Measurements from ENCODE around the gene ANO10.
"Not testable (repeated sequence)": the region's sequence is repeated elsewhere in the genome, so short reads cannot be mapped to it uniquely, and the experiment has no call there.

The ANO10 gene

DNA sequence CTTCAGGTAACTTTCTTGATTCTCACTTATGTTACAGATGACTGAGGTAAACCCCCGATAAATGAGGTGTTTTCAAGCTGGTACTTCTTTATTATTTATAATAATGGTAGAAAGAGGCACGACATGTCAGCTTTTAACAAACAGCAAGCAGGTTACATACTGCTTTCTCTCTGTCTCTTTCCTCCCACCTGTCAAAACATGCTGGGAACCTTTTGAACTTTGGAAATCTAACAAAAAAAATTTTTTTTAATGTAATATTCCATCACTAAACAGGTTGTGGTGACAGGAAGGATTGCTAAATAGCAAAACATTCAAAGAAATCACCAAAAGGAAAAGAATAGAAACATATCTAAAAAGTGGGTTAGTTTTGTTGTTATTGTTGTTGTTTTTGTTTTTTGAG lies 48.2 kb downstream of the ANO10 start:
- no peak for DNase-seq

DNA sequence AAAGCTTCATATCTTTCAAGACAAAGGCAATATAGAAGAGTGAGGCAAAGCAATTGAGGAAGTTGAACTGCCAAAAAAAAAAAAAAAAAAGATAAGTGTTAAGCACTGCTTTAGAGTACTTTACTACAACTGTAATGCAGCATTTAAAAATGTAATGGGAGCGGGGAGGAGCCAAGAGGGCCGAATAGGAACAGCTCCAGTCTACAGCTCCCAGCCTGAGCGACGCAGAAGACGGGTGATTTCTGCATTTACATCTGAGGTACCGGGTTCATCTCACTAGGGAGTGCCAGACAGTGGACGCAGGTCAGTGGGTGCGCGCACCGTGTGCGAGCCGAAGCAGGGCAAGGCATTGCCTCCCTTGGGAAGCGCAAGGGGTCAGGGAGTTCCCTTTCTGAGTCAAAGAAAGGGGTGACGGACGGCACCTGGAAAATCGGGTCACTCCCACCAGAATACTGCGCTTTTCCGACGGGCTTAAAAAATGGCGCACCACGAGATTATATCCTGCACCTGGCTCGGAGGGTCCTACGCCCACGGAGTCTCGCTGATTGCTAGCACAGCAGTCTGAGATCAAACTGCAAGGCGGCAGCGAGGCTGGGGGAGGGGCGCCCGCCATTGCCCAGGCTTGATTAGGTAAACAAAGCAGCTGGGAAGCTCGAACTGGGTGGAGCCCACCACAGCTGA lies 56.0 kb downstream of the ANO10 start:
- DNase-seq = not testable (repeated sequence)

DNA sequence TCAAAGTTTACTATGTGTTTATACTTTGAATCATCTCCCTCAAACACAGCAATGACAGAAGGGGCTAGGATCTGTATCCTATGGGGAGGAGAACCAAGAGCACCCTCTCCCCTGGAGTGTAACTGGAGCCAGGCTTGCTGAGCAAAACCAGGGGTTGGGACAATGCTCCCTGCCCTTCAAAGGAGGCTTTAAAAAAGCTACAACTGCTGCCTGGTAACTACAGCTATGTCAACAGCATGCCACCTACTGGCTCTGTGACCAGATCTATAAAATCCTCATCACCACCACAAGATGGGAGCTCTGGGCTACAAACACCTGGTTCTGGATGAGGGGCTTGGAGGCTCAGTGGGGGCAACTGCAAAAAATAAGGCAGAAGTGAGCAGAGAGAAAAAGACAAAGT lies 61.9 kb downstream of the ANO10 start:
- DNase-seq = no peak

DNA sequence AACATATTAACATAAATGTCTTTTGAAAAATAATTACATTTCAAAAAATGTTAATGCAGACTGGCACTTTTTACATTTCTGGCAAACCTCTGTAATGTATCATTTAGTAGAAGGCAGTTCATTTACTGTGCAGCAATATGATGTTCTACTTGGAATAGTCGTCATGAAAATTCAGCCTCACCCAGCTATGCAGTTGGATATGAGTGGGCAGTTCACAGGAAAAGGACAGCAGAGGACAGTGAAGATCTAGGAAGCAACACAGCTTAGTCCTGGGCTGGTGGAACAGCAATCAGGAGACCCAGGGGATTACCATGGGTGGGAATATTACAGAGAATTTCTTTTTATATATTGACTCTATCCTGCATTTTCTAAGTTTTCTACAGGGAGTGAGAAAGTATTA lies 63.6 kb downstream of the ANO10 start:
- no peak for DNase-seq

GRCh38 chr3:43549626-43550290 lies 72.1 kb downstream of the ANO10 start:
- DNase-seq = no peak

GRCh38 chr3:43544277-43544676 lies 77.5 kb downstream of the ANO10 start:
- not testable (repeated sequence) for DNase-seq

- DNase-seq = no peak
Observed at GRCh38 chr3:43542328-43543043, 79.3 kb downstream of the ANO10 start.

DNA sequence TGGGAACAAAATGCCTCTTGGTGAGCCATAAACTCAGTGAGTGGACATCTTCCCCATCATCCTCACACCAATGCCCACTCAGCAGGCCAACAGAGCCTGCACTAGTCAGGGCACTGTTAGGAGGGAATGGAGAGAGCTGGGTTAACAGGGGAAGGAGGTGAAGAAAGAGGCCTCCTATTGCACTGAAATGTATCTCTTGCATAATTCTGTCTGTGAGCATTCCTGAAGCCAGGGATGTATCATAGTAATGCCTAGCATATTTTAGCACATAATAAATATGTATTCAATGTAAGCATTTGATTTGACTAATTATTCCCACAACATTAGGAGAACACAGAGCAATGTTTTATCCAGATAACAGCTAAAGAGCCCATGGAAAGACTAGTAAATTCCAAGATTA lies 81.2 kb downstream of the ANO10 start:
- DNase-seq = no peak

GRCh38 chr3:43539321-43539720 lies 82.5 kb downstream of the ANO10 start:
- DNase-seq = no peak

DNA sequence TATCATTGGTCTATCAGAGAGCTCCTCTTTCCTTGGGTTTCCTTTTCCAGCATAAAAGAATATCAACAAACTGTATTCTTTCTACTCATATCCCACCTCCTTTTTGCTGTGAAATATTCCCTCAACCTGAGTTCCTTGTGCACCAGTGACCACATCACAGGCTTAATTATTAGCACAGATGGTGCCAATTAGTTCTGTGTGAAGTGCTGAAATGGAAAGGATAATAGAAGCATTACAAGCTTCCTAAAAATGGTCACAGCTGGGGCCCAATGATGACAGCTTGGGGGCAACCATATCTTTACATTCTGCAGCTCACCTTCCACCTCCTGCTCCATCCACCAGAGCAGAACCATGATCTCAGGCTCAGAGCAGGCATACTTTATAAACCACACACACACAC lies 84.6 kb downstream of the ANO10 start:
- DNase-seq = no peak

DNA sequence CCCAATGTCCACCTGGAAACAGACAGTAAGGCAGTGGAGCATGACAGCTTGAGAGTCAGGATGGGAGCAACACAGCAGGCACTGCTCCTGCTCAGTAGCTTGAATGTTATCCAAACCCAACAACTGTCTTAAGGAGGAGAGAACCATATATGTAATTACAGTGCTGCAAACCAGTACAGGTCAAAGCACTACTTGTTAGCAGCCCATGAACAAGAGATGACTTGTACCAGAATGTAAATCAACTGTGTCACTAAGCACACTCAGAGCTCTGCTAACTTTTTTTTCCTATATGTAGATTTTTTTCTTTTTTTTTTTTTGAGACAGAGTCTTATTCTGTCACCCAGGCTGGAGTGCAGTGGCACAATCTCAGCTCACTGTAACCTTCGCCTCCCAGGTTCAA lies 87.1 kb downstream of the ANO10 start:
- DNase-seq = no peak

DNA sequence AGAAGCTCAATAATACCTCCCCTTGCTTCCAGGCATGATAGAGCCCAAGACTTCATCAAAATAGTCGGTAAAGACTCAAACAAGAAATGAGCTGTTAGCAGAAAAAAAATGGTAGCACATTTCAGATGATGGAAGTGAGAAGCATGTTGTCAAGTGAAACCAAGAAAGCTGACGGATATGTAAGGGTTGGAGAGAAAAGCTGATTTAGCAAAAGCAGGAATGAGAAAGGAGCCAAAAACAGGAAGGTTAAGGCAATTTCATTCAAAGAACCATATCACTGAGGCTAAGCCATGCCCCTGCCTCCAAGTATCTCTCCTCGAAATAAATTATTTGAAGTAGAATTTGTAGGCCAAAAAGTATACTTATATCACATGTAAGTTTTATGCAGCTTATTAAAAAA lies 88.8 kb downstream of the ANO10 start:
- DNase-seq = no peak

DNA sequence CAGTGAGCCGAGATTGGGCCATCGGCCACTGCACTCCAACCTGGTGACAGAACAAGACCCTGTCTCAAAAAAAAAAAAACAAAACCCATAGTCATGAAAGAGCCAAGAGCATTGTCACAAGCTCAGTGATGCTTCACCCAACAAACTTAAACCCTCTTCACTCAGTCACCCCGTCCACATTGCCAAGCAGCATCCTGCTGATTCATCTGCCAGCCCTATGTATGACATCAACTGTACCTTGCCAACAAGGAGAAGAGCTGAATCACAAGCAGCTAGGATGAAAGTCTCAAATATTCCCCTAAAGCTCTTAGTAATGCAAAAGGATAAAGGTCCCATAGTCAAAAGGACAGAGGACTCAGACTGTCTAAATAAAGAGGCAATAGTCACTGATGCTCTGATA lies 90.0 kb downstream of the ANO10 start:
- no peak for DNase-seq

DNA sequence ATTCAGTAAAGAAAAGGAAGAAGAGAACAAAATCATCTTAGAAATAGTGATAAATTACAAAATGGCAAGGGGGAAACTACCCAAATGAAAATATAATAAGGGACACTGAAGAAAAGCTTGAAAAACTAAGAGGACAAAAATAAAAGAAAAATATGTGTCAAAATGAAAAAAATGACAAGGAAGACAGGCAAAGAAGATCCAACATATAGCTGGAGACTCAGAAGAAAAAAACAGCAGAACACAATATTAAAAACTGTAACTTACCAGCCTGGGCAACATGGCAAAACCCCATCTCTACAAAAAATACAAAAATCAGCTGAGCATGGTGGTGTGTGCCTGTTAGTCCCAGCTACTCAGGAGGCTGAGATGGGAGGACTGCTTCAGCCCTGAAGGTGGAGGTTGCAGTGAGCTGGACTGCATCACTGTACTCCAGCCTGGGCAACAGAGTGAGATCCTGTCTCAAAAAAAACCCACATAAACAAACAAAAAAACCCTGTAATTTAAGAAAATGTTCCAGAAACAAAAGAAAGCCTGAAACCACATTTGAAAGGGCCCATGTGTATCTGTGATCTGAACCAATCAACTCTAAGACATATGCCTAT lies 93.2 kb downstream of the ANO10 start:
- no peak for DNase-seq

- DNase-seq = no peak
Observed at GRCh38 chr3:43526956-43527355, 94.9 kb downstream of the ANO10 start.

DNA sequence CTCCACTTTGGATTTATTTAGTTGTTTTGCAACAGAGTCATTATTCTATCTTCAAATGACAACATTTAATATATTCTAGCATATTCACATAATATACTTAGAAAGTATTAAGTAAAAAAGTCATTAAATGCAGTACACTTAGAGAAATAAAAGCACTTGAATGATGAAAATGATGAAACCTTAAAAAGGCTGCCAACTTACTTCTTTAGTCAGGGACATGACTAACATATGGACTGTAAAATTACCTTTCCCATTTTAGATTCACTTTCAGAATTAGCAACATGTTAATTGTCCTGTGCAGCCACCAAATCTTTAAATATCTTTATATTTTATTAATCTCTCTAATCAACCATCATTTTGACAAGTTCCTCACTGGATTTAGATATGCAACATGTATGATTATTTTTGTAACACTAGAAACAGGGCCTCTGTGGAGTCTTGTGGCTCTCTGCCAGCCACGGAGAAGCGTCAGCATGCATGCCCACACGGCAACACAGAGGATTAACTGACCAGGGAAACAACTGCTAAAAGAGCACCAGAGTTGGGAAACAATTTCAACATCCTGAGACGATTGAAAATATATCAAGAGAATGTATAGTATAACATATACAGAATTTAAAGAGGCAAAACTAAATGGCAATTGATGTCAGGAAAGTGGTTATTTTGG lies 95.7 kb downstream of the ANO10 start:
- no peak for DNase-seq

- DNase-seq = no peak
Observed at GRCh38 chr3:43525386-43525785, 96.4 kb downstream of the ANO10 start.

DNA sequence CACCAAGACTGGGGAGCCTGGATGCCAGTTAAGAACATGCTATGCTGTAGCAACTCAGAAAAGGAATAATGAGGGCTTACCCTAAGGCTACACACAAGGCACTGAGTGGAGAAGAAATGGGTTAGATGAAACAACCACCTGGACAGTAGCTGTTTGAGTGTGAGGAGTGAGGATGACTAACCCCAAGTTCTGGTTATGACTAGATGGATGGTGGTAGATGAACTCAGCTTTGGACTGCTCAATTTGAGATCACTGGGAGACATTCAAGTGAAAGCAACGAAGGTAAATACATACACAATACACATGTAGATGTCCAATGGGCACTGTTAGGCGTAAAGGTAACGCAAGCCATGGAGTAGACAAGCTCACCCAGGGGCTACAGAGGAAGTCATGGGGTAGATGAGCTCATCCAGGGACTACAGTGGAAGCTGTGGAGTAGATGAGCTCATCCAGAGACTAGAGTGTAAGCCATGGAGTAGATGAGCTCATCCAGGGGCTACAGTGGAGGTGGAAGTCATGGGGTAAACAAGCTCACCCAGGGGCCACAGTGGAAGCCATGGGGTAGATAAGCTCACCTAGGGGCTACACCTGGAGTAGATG lies 98.3 kb downstream of the ANO10 start:
- no peak for DNase-seq

GRCh38 chr3:43522727-43523362 lies 99.0 kb downstream of the ANO10 start:
- no peak for DNase-seq

- no peak for DNase-seq
Observed at GRCh38 chr3:43521941-43522340, 99.9 kb downstream of the ANO10 start.

DNA sequence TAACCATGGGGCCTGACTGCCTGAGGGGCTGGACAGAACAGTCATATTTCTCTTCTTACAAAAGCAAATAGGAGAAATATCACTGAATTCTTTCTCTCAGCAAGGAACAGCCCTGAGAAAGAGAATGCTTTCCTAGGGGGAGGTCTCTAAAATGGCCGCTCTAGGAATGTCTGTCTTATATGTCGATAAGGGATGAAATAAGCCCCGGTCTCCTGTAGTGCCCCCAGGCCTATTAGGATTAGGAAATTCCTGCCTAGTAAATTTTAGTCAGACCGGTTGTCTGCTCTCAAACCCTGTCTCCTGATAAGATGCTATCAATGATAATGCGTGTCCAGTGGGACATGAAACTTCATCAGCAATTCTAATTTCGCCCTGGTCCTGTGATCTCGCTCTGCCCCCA lies 103.3 kb downstream of the ANO10 start:
- DNase-seq = not testable (repeated sequence)

DNA sequence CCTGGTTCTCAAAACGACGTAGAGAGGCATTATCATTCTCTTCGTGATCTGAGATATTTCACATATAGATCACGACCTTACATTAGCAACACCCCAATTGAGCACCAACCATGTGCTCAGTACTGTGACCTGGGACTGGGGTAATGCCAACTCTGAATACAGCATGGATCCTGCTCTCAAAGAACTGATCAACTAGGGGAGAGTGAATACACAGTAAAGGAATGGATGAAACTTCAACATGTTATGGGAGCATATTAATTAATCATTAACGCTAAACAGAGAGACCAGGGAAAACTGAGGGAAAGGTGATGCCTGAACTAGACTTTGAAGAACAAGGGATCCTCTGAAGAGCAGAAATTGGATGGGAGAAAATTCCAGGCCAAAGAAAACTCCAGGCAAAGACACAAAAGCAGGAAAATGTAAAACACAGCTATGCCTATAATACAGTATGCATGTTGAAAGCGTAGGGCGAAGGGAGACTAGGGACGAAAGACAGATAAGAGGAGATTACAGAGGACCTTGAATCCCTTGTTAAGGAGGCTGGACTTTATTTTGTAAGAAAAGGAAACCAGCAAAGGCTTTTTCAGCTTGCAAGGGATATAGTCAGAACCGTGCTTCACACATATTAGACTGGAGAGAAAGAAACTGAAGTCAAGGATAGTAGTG lies 105.7 kb downstream of the ANO10 start:
- no peak for DNase-seq

Measured in activated CD4-positive, CD25-positive, alpha-beta regulatory T cell (primary cell).